ENCODE measurements around the gene MBOAT7. TPM values are rescaled to one million over a fixed set of nuclear protein-coding genes. Genes with fewer than 3 reads are reported as not detected.

MBOAT7 gene
- polyA plus RNA-seq, 1 donor (not counting 4 experiments of a cell fraction or from before 2014, with no cell fraction given): 41.3 TPM

DNA sequence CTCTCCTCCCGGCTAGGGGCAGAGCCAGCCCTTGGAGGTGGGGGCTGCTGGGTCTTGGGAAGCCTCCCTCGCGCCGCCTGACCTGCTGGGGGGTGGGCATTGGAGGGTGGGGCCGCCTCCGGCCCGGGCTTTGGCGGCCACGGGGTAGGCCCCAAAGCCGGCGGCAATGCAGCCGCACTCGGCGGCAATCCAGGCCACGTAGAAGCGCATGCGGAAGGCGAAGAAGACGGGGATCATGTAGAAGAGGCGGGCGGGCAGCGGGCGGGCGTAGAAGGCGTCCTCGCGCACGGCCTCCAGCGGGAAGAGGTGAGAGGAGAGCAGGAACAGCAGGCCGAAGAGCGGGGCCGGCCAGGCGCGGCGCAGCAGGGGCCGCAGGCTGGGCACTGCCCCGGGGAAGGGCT lies 8.7 kb downstream of the MBOAT7 start:
- no peaks in the 10 kb centered on the region for H3K27me3 ChIP-seq (ENCODE audit: control insufficient read depth, extremely low read depth, insufficient read depth, low read length)
- H3K27ac ChIP-seq (ENCODE audit: control insufficient read depth, insufficient read depth, low read length): no peak overlapping the region
- DNase-seq (ENCODE audit: low read depth, low spot score): no peak
- TF ChIP-seq, protein P1, sequence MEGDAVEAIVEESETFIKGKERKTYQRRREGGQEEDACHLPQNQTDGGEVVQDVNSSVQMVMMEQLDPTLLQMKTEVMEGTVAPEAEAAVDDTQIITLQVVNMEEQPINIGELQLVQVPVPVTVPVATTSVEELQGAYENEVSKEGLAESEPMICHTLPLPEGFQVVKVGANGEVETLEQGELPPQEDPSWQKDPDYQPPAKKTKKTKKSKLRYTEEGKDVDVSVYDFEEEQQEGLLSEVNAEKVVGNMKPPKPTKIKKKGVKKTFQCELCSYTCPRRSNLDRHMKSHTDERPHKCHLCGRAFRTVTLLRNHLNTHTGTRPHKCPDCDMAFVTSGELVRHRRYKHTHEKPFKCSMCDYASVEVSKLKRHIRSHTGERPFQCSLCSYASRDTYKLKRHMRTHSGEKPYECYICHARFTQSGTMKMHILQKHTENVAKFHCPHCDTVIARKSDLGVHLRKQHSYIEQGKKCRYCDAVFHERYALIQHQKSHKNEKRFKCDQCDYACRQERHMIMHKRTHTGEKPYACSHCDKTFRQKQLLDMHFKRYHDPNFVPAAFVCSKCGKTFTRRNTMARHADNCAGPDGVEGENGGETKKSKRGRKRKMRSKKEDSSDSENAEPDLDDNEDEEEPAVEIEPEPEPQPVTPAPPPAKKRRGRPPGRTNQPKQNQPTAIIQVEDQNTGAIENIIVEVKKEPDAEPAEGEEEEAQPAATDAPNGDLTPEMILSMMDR (optimal IDR thresholded peaks at IDR 0.05 in 1 of 3, IDR thresholded peaks at IDR 0.05 in 1 of 3, conservative IDR thresholded peaks at IDR 0.05 in 1 of 3; ENCODE audit: extremely low read depth in 1 of 3, insufficient read depth in 2 of 3, low read length in 3 of 3): no peak
- no peak for TF ChIP-seq EZH2 (IDR thresholded peaks at IDR 0.05; ENCODE audit: low read length)
- FAIRE-seq: no peak
- no peaks in the 10 kb centered on the region for H3K9me1 ChIP-seq (ENCODE audit: control insufficient read depth, extremely low read depth, insufficient read depth, low read length)
- H3K9me3 ChIP-seq (ENCODE audit: control insufficient read depth, low read depth, low read length): no peaks in the 10 kb centered on the region
- dilution Hi-C loops (cut with MboI; ENCODE audit: extremely low pct_ligation_motif_present, low sequenced_read_pairs): no loop called here
- H4K20me1 ChIP-seq (ENCODE audit: control insufficient read depth, extremely low read depth, insufficient read depth, low read length): peaks cover 5% of the 10 kb centered on the region
- H2AFZ ChIP-seq (ENCODE audit: control insufficient read depth, low read length): no peak overlapping the region
- H3K4me3 ChIP-seq (ENCODE audit: control insufficient read depth in 2 of 3, extremely low read depth in 1 of 3, insufficient read depth in 2 of 3, low read depth in 1 of 3, low read length in 3 of 3): no peak overlapping the region
- peaks cover 23% of the 10 kb centered on the region in 2 experiments for H3K36me3 ChIP-seq (ENCODE audit: control insufficient read depth in 2 of 2, extremely low read depth in 1 of 2, insufficient read depth in 2 of 2, low read length in 2 of 2)
- peaks cover 2% of the 10 kb centered on the region for H3K79me2 ChIP-seq (ENCODE audit: control insufficient read depth, insufficient read depth, low read length)
- no peak overlapping the region for H3K9ac ChIP-seq (ENCODE audit: control insufficient read depth, extremely low read depth, insufficient read depth, low read length)
- H3K4me2 ChIP-seq (ENCODE audit: control insufficient read depth, extremely low read depth, insufficient read depth, low read depth, low read length): no peak overlapping the region
- H3K4me1 ChIP-seq (ENCODE audit: control insufficient read depth, extremely low read depth, insufficient read depth, low read length): no peaks in the 10 kb centered on the region

GRCh38 chr19:54179921-54180461 lies 9.4 kb downstream of the MBOAT7 start:
- no peak overlapping the region for H3K4me2 ChIP-seq (ENCODE audit: control insufficient read depth, extremely low read depth, insufficient read depth, low read depth, low read length)
- H3K79me2 ChIP-seq (ENCODE audit: control insufficient read depth, insufficient read depth, low read length): peaks cover 2% of the 10 kb centered on the region
- dilution Hi-C loops (cut with MboI; ENCODE audit: extremely low pct_ligation_motif_present, low sequenced_read_pairs): no loop called here
- H3K36me3 ChIP-seq (ENCODE audit: control insufficient read depth in 2 of 2, extremely low read depth in 1 of 2, insufficient read depth in 2 of 2, low read length in 2 of 2): peaks cover 22 to 23% of the 10 kb centered on the region in 2 experiments
- FAIRE-seq (no peak), DNase-seq (ENCODE audit: low read depth, low spot score) (no peak)
- no peaks in the 10 kb centered on the region for H3K9me3 ChIP-seq (ENCODE audit: control insufficient read depth, low read depth, low read length)
- no peak overlapping the region for H3K9ac ChIP-seq (ENCODE audit: control insufficient read depth, extremely low read depth, insufficient read depth, low read length)
- H3K9me1 ChIP-seq (ENCODE audit: control insufficient read depth, extremely low read depth, insufficient read depth, low read length): no peaks in the 10 kb centered on the region
- TF ChIP-seq, protein P1 (optimal IDR thresholded peaks at IDR 0.05 in 1 of 3, IDR thresholded peaks at IDR 0.05 in 1 of 3, conservative IDR thresholded peaks at IDR 0.05 in 1 of 3; ENCODE audit: extremely low read depth in 1 of 3, insufficient read depth in 2 of 3, low read length in 3 of 3): peak in 2 of 3 experiments; percentile 10 to 20
- no peak for TF ChIP-seq EZH2 (IDR thresholded peaks at IDR 0.05; ENCODE audit: low read length)
- no peak overlapping the region for H2AFZ ChIP-seq (ENCODE audit: control insufficient read depth, low read length)
- no peaks in the 10 kb centered on the region for H3K4me1 ChIP-seq (ENCODE audit: control insufficient read depth, extremely low read depth, insufficient read depth, low read length)
- H3K27ac ChIP-seq (ENCODE audit: control insufficient read depth, insufficient read depth, low read length): no peak overlapping the region
- H4K20me1 ChIP-seq (ENCODE audit: control insufficient read depth, extremely low read depth, insufficient read depth, low read length): peaks cover 5% of the 10 kb centered on the region
- H3K4me3 ChIP-seq (ENCODE audit: control insufficient read depth in 2 of 3, extremely low read depth in 1 of 3, insufficient read depth in 2 of 3, low read depth in 1 of 3, low read length in 3 of 3): no peak overlapping the region
- H3K27me3 ChIP-seq (ENCODE audit: control insufficient read depth, extremely low read depth, insufficient read depth, low read length): no peaks in the 10 kb centered on the region

All from keratinocyte (primary cell).